ENCODE results near the gene DPF3.

The DPF3 gene

DNA sequence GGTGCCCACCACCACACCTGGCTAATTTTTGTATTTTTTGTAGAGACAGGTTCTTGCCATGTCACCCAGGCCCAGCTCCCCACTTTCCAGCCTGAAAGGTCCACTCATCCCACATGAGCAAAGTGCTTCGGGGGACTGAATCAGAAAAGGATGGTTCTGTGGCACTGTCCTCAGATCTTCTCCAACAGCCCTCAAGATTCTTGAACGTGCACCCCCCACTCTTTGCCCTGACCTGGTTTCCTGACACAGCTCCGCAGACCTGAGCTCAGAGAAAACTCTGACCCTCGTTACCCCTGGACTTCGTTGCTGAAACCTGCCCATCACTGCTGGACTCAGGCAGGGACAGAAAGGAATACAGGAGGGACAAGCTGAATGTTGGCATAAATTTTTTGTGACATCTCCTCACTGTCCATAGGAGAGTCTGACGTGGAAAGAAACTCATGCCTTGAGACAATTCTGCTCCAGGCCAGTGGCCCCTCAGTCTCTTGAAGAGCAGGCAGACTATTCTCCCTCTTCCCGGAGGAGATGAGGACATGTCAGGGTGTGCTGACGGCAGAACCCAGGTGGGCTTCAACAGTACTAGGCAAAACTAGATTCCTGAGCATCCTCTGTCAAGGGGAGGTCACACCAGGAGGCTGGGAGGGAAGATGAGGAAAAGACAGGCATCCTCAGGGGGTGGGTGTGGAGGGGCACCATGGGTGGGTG, 149.3 kb downstream of the DPF3 start:
- DNase-seq (ENCODE audit: low read depth in 1 of 2, low spot score in 1 of 2) = no peak

DNA sequence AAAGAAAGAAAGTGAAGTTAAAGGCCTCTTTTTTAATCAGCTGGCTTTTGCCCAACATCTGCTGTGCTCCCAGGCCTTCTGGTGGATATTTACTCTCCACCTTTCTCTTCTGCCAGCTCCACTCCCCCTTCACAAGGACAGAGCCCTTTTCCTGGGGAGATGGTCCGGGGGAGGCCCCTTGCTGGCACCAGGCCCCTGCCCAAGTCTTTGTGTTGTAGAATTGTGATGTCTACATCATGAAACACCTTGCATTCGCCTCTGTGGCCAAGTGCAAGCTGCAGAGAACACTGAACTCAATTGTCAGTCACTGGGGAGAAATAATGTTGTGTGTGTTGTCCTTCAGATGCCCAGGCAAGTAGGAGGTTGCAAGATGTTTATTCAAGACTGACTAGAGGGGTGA, 150.3 kb downstream of the DPF3 start:
- DNase-seq (ENCODE audit: low read depth in 1 of 2, low spot score in 1 of 2) = no peak

GRCh38 chr14:72742838-72743195, 151.1 kb downstream of the DPF3 start:
- DNase-seq (ENCODE audit: low read depth in 1 of 2, low spot score in 1 of 2) = no peak

GRCh38 chr14:72742118-72742837, 151.6 kb downstream of the DPF3 start:
- DNase-seq (ENCODE audit: low read depth in 1 of 2, low spot score in 1 of 2) = no peak

GRCh38 chr14:72741826-72742117, 152.1 kb downstream of the DPF3 start:
- no peak for DNase-seq (ENCODE audit: low read depth in 1 of 2, low spot score in 1 of 2)

GRCh38 chr14:72740966-72741825, 152.7 kb downstream of the DPF3 start:
- no peak for DNase-seq (ENCODE audit: low read depth in 1 of 2, low spot score in 1 of 2)

DNA sequence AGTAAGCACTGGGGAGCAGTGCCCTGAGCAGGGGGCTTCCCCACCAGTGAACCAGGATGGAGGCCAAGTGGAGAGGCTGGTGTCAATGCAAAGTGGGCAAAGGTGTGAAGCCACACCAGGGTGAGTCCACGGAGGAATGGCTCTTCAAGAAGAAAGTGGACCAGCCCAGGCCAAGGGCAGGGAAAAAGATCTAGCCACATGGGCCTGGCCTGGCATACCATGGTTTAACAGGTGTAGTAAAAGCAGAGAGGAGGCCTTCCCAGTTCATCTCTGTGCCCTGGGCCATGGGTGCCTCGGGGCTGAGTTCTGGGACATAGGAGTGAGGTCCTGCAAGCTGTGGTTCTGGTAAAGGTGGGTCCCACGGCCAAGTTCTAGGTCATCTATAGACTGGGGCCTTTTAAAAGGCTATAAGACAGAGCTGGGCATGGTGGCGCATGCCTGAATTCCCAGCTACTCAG, 153.4 kb downstream of the DPF3 start:
- no peak for DNase-seq (ENCODE audit: low read depth in 1 of 2, low spot score in 1 of 2)

DNA sequence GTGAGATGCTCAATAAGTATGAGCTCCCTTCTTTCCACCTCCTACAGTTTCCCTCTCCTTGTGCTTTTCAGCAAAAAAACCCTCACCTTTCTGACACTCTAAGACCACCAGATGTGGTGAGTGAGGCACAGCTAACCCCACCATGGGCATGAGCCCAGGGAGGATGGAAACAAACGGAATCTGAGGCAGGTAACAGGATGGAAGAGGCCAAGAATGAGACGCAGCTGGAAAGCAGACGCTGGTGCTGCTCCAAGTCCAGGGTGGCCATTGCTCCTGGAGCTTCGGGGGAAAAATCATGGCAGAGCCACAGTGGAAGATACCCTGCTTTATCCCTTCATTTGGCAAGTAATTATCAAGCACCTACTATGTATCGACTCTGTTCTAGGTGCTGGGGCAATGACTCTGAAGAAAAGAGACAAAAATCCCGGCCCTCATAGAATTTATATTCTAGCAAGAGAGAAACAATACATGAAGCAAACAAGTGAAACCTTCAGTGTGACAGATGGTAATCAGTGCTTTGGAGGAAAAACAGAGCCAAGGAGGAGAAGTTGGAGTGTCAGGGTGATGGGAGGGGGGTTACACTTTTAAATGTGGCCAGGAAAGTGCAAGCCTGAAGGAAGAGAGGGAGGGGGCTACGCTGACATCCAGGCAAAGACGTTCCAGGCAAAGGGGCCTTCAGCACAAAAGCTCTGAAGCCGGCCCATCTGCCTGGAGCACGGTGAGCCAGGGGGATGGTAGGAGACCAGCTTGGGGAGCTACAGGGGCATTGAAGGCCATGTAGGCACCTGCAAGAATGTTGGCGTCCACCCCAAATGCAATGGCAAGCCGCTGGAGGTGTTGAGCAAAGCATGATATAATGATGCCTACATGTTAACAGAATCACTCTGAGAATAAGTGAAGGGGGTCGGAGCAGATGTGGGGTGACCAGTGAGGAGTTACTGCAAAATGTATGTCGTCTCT, 154.2 kb downstream of the DPF3 start:
- no peak for DNase-seq (ENCODE audit: low read depth in 1 of 2, low spot score in 1 of 2)

GRCh38 chr14:72738161-72738611, 155.7 kb downstream of the DPF3 start:
- no peak for DNase-seq (ENCODE audit: low read depth in 1 of 2, low spot score in 1 of 2)

GRCh38 chr14:72737560-72737943, 156.3 kb downstream of the DPF3 start:
- DNase-seq (ENCODE audit: low read depth in 1 of 2, low spot score in 1 of 2) = no peak

GRCh38 chr14:72736786-72737559, 156.9 kb downstream of the DPF3 start:
- no peak for DNase-seq (ENCODE audit: low read depth in 1 of 2, low spot score in 1 of 2)

DNA sequence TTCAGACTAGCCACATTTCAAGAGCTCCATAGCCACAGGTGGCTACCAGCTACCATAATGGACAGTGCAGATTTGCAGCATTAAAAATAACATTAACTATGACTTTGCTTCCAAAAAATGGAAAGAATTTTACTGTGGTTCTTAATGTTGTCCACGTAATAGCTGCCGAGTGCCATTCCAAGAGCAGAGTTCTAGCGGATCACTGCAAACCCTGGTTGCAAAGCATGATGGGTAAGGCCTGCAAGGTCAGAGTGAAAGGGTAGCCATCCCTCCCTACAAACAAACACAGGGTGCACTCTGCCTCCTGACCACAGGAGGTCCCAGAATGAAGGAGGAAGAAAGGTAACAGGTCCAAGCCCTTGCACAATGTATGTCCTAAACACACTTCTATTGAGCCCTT, 157.6 kb downstream of the DPF3 start:
- DNase-seq (ENCODE audit: low read depth in 1 of 2, low spot score in 1 of 2) = no peak

DNA sequence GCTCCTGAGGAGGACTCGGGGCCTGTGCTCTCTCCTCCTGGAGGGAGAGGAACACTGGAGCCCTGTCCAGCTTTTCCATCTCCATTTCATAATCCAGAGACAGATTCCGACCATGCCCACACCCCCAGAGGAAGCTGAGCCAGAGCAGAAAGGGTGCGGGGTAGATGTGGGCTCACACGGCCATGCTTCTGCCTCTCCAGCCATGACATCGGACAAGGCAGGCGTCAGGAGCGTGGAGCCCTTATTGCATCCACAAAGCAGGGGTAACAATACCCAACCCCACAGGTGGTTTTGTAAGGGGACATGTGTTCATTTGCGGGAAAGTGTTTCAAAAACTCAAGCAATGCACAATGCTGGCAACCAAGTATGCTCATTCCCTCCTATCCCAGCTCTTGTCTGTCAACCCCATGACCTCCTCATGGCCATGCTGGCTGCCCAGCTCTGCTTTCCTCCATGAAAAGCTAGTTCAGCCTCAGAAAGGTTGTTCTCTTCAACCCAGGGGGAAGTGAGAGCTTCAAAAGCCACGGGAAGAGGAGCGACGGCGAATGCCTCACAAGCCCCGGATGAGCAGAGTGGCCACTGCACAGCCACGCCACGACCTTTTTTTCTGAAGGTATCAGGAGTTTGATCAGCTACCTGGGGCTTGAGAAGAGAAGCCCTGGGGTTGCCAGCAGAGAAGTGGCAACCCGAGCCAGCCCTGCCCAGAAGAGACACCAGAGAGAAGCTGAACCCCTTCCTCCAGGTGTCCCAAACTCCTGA, 161.7 kb downstream of the DPF3 start:
- no peak for DNase-seq (ENCODE audit: low read depth in 1 of 2, low spot score in 1 of 2)

GRCh38 chr14:72731252-72732020, 162.5 kb downstream of the DPF3 start:
- no peak for DNase-seq (ENCODE audit: low read depth in 1 of 2, low spot score in 1 of 2)

DNA sequence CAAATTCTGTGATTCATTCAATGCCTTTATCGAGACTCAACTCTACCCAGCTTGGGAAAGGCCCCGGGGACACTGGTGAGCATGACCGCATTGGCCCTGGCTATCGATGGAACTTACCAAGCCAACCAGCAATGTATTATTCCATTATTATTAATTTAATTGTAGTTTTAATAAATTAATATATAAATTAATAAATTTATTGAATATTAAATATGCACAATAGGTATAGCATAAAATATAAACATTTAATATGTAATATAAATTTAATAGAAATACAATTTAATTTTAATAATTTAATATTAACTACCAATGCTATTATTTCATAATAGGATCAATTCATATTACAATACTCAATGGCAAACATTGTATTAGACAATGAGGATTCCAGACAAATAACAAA, 163.4 kb downstream of the DPF3 start:
- no peak for DNase-seq (ENCODE audit: low read depth in 1 of 2, low spot score in 1 of 2)

DNA sequence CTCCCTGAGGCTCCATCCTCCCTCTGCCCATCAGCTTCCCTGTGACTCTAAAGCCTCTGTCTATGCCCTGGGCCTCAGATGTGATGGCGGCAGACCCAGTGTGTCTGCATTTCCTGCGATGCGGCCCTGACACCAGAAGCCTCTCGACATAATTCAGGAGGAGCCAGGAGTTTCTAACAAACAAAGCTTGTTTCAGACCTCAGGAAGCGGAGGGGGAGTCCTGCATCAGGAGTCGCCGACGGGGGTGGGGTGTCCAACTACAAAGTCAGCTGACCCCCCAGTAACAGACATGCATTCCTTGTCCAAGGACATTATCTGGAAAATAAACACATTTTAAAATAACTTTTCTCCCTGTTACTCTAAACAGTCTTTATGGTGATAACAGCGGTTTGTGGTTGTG, 167.5 kb downstream of the DPF3 start:
- DNase-seq (ENCODE audit: low read depth in 1 of 2, low spot score in 1 of 2) = no peak

GRCh38 chr14:72723858-72724530, 169.9 kb downstream of the DPF3 start:
- no peak for DNase-seq (ENCODE audit: low read depth in 1 of 2, low spot score in 1 of 2)

DNA sequence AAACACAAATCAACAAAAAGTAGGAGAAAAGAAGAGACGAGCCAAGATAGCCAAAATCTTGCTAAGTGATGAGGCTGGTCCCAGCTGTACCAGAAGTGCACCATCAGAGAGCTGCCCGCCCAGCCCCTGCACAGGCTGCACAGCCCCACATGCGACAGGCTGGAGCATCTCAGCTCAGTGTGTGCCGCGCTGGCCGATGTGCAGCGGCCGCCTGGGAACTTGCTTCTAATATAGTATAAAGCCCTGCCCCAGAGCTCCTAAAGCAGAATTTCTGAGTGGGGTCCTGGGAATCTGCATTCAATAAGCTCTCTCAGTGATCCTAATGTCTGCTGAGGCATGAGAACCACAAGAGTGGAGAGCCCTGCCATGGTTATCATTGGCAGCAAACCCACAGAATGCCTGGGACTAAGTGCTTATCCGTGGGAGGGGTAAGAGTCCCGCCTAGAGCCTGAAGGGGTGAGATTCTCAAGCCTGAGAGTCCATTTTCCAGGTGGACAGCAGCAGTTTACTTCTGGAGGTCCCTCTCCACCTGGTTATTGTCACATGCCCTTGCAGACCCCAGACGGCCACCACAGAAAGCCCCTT, 171.6 kb downstream of the DPF3 start:
- no peak for DNase-seq (ENCODE audit: low read depth in 1 of 2, low spot score in 1 of 2)
